GM12891 (cell line): Measurements from ENCODE around the gene MFAP2.

Experiments used
- POLR2A ChIP-seq: IDR thresholded peaks from 2 replicates; pipeline ENCODE4 v1.6.1; 2011; ENCODE audit warnings: low read depth, low read length, control low read depth
- POLR2AphosphoS5 ChIP-seq: IDR thresholded peaks from 2 replicates; pipeline ENCODE4 v1.6.1; 2011; ENCODE audit warnings: low read depth, low read length, control low read depth
- SPI1 ChIP-seq: IDR thresholded peaks from 2 replicates; pipeline ENCODE4 v1.6.1; 2011; ENCODE audit warnings: low read depth, low read length, control low read depth
- TAF1 ChIP-seq: IDR thresholded peaks from 2 replicates; pipeline ENCODE4 v1.6.1; 2011; ENCODE audit warnings: low read depth, low read length, control low read depth

- TF ChIP-seq POLR2A (no peak), TAF1 (no peak), POLR2AphosphoS5 (no peak), SPI1 (no peak)
Measured at GRCh38 chr1:16973215-16973614, 7.2 kb downstream of the MFAP2 start.
